Left hindlimb (tissue), 1 donor: ENCODE measurements around the gene YIPF1.

Experiments
- DNase-seq: peaks from one replicate; pipeline ENCODE4 v3.0.0-alpha.2; 2018

Gene YIPF1

DNA sequence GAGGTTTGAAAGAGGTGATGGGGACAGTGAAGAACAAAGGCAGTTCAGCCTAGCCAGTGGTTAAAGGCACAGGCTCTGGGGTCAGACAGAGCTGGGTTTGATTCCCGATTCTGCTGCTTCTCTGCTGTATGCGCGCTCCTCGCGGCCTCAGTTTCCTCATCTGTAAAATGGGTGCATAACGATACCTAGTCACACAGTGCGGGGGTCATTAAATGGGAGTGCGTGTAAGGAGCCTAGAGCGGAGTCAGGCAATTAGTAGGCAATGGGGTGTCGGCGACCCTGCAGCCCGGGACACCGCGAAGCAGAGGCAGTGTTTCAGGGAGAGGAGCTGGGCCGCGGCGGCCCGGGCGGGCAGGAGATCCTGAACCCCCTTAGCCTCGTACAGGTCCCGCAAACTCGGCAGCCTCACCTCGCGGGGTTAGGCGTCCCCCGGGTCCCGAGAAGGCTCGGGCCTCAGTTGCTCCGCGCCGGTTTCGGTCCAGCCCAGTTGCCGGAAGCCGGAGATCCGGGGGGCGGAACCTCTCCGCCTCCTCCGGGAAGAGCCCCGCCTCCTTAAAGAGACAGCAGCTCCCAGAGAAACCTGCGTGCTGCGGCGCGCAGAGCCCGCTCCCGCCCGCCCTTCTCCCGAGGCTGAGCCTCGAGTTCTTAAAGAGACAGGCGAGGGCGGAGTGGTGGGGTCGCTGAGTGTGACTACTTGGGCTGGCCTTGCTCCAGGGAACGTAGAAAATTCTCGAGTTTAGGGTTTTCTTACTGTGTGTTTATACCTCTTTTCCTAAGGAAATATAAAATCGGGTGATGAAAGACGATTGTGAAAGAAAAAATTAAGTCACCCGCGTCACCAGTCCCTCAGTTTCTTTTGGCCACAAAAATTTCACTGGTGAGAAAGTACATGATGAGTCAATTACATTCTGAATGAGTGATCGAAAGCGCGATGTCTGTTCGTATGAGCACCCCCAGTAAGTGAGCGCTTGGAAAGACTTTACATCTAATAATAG lies at the start of gene YIPF1:
Gene YIPF1 (minus strand): TSS at position 494 of the 995 bp plus-strand sequence. CDS start 860 bp downstream, outside the sequence.
- peak; percentile 93 for DNase-seq

DNA sequence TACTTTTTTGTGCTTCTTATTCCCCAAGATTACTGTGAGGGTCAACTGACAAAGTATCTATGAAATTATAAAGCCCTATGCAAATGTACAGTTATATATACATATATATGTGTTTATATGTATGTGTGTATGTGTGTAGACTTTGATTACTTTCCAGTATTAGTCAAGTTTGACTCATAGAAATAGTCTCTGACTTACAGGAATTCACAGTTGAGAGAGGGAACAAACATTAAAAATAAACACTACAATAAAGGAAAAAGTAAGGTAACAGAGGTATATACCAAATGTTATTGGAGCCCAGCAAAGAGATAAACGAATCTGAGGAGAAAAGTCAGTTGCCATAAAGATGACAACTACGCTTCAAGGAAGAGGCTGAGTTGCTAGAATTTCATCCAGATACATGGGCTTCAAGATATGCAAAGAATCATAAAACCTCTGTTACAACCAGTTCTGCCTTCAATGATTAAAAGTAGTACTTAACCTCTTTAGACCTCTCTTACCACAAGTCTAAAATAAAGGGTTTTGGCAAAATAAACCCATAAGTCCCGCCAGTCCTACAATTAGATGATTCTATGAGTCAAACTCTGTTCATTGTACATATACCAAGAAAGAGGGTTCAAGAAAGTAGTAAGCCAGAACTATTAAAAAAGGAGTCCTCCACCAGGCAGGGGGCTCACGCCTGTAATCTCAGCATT lies 48.7 kb upstream of the YIPF1 start:
- DNase-seq = no peak

DNA sequence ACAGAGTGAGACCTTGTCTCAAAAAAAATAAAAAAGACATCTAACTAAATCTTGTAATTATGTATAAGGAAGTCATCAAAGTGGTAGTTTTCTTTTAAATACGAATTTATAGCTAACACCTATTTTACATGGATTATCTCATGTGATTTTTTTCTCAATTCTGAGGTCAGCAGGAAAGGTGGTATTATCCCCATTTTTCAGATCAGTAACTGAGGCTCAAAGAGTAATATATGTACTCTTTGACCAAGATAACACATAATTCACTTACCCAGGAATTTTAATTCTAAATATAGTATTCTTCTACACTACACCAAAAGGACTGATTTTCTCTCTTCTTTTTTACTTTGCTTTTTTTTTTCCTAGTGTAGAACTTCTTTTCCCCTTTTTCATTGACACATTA lies 46.8 kb upstream of the YIPF1 start:
- DNase-seq = no peak

DNA sequence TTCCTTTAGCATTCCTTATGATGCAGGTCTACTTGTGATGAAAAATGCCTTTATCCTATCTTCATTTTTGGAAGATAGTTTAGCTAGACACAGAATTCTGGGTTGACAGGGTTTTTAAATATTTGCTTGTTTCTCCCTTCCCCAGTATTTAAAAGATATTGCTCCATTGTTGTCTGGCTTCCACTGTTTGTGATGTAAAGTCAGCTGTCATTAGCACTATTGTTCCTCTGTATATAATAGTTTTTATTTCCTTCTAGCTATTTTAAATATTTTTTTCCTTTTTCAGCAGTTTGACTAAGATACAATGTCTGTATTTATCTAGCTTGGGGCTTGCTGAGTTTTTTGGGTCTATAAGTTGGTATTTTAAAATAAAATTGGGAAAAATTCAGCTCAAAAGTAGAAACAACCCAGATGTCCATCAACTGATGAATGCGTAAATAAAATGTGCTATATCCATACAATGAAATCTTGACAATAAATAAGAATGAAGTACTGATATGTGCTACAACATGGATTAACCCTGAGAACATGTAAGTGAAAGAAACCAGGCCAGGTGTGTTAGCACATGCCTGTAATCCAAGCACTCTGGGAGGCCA lies 44.7 kb upstream of the YIPF1 start:
- no peak for DNase-seq

DNA sequence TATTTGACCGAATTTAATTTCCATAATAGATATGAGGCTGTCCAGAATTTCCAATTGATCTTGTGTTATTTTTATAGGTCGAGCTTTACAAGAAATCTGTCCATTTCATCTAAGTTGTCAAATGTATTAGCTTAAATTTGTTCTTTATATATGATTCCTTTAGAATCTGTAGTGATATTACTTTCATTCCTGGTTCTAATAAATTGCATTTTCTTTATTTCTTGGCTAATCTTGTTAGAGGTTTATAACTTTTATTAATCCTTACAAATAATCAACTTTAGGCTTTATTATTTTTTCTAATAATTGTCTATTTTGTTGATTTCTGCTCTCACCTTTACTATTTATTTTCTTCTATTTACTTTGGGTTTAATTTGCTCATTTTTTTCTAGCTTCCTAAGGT lies 41.9 kb upstream of the YIPF1 start:
- DNase-seq = no peak

DNA sequence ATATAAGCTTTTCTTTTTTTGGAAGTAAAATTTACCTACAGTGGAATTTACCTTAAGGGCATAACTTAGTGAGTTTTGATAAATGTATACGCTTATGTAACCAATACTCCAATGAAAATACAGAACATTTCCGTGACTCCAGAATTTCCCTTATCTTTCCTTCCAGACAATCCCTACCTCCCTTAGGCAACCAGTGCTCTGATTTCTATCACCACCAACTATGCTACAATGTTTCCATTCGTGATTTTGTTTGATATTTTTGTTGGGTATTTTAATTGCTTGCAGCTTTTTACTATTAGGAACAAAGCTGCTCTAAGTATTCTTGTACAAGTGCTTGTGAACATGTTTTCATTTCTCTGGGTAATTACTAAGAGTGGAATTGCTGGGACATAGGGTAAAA lies 41.3 kb upstream of the YIPF1 start:
- no peak for DNase-seq

DNA sequence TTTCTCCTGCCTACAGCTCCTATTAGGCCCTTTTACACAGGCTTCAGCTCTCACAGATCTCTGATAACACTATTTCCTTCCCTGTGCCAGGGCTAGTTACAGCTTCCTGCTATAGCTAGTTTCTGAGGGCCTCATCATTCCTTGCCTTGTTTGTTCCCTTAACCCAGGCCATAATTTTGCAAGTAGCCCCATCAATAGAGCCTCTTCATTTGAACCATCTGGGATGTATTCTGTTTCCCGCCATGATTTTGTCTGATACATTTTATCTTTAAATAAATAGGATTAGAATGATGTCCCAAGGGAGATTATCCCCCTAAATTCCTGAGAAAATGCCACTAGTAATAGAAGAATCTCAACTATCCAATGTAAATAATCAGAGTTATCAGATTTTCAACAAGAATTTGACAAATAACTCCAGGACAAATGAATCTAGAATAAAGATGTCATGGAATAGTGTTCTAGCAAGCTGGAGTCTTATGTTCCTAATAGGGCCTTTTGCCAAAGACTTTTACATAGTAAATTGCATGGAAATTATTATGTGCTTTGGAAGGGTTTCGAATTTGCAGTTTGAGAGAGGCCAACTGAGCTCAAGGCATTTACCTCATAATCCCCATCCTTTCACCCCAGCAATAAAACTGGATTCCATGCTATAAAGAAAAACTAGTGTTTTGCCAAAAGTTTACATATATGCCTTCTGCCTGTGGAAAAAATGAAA lies 39.8 kb upstream of the YIPF1 start:
- no peak for DNase-seq

DNA sequence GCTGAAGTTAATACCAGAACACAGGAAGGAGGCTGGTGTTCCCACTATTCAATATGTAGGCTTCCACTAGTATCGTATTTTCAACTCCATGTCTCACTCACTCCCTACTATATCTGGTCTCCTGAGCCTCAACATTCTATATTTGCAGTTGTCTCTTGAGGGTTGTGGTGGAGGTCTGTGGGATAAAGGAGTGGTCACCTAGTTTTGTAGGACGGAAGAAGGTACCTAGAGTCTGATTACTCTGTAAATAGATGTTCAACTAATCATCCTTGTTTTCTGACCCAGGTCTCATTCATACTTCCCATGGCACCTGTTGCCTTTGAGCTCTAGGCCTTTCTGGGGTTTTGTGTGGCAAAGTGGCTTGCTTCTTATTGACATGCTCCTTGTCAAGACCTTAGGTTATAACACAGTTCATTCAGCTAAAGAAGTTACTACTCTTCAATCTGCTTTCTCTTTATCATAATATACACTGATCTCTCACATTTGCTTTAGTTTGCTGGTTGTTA lies 37.8 kb upstream of the YIPF1 start:
- no peak for DNase-seq

DNA sequence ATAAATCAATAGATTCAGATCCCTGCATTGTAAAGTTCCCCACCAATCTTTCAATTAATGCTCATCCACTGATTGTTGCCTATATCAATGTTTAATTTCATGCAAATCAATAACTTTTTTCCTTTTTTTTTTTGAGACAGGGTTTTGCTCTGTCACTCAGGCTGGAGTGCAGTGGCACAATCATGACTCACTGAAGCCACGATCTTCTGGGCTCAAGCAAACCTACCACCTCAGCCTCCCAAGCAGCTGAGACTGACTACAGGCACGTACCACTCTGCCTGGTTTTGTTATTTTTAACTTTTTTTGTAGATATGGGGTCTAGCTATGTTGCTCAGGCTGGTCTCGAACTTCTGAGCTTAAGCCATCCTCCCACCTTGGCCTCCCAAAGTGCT lies 30.1 kb upstream of the YIPF1 start:
- DNase-seq = no peak

DNA sequence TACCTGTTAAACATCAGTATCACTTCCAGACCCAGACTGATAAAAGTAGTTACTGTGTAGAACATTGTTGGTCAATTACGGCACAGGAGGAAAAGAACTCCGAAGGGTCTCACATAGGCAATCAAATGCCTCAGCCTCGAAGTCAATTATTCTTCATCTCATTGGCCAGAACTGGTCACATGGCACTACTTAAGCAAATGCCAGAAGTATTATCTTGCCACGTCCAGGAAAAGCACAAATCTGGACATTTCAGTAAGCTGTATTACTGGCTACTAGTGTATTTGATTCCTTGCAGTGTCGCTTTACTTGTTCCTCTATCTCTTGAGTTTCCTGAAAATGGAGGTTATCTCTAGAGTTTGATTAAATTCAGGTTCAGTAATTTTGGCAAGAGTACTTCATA lies 28.7 kb upstream of the YIPF1 start:
- DNase-seq = no peak

DNA sequence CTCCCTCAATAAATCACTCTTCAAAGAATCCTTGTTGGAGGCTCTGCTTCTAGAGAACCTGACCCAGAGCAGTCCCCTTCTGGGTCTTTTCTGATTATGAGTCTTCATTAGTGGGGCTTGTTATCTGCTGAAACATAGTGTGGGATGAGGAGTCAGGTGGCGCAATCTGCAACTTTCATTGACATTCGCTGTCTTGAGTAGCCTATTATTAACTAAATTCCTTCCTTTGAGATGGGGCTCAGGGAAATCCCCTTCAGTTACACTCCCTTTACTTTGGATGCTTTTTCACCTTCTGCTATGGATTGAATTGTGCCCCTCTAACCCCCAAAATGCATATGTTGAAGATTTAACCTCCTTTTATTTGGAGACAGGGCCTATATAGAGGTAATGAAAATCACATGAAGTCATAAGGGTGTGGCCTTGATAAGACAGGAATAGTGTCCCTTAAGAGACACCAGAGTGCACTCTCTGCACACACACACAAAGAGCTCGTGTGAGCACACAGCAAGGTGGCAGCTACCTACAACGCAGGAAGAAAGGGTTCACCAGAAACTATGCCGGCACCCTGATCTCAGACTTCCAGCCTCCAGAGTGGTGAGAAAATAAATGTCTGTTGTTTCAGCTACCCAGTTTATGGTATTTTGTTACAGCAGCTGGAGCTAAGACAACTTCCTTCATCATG lies 23.9 kb upstream of the YIPF1 start:
- DNase-seq = no peak

DNA sequence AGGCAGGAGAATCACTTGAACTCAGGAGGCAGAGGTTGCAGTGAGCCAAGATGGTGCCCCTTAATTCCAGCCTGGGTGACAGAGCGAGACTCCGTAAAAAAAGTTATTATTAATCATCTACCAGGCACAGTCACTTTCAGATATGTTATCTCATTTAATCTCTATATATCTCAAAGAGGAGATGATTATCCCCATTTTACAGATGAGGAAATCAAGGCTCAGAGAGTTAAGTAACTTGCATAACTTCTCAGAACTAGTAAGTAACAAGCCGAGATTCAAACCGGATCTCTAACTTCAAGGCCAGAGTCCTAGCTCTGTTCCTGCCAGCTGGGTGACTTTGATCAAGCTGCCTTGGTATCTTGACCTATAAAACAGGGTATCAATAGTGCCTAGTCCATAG lies 21.8 kb upstream of the YIPF1 start:
- no peak for DNase-seq

DNA sequence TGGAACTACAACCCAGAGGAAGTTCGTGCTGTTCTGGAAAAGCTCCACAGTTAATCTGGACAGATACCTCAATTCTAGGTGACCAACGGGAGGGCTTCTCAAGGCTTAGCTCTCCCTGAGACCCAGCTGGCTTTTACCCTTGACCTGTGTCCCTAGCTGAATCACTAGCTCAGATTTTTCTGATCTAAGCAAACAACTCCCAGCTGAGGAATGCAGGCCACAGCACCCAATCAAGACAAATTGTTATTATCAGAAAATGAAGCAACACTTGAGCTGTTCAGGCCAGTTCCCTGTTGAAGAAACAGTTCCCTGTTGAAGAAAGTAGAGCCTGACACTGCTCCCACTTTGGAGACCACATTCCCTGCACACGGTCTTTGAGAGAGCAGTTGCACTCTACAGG lies 20.3 kb upstream of the YIPF1 start:
- DNase-seq = no peak

DNA sequence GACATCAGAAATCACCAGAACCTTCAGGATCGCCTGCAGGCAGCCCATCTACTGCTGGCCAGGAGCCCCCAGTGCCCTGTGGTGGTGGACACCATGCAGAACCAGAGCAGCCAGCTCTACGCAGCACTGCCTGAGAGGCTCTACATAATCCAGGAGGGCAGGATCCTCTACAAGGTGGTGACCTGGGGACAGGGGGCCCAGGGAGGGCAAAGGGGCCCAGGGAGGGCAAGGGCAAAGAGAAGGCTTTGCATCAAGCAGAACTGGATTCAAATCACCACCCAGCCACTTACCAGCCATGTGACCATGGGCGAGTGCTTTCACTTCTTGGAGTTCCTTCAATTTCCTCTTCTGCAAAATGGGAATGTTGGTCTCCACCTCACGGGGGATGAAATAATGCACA lies 16.5 kb upstream of the YIPF1 start:
- no peak for DNase-seq

DNA sequence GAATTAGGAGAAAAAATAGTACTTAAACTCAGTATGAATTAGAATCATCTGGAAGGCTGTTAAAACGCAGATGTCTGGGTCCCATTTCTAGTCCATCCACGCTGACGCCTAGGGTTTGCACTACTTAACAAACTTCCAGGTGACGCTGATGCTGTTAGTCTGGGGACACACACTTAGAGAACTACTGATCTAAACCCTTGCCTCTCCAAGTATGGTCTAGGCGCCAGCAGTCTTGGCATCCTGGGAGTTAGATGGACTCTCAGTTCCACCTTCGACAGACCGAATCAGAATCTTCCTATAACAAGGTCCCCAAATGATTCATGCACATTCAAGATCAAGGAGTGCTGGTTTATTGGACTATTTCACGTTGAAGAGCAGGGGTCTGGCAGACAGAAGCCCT lies 15.9 kb upstream of the YIPF1 start:
- no peak for DNase-seq

DNA sequence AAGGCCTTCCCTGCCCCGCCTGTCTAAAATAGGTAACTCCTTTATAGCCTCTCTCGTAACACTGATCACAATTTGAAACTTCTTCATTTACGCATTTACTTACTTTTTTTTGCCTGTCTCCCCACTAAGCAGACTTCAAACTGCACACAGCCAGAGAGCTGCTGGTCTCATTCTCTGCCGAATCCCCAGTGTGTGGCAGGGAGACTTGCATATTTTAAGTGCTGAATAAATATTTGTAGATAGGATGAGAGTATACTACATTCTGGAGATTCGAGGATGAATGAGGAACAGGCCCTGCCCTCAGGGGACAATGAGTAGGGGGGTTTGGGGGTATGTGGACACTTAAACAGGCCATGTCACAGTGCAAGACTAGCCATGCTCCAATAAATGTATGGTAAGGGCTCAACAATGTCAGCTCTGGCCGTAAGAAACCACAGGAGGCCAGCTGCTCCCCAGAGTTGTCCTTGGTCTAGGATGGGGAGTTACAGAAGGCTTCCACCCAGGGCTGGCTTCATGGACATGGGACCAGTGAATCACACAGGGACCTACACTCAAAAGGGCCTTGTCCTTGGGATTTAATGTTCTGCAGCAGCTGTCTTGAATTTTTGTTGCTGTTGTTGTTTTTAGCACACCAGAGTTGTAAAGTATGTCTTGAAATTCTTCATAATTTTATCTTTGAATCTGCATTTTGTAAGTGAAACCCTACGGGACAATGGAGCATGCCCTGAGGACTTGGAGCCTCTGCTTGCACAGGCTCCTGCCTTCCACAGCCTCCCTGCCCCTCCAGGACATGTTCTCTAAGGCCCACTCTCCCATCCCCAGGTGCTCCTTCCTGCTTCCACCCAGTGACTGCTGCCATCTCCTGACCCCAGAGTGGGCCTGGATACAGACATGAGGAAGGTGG lies 12.9 kb upstream of the YIPF1 start:
- DNase-seq = no peak

DNA sequence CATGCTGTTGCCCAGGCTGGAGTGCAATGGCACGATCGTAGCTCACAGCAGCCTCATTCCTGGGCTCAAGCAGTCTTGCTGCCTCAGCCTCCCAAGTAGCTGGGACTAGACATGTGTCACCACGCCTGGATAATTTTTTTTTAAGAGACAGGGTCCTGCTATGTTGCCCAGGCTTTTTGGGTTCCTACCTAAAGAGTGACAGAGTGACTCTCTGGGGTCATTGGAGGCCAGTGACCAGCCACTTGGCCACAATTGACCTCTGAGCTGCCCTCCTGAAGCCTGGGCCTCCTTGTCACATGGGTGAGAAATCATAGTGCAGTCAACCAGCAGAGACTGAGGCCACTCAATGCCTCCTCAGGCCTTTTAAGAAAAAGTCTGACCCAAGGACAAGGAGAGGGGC lies 10.1 kb upstream of the YIPF1 start:
- DNase-seq = no peak

DNA sequence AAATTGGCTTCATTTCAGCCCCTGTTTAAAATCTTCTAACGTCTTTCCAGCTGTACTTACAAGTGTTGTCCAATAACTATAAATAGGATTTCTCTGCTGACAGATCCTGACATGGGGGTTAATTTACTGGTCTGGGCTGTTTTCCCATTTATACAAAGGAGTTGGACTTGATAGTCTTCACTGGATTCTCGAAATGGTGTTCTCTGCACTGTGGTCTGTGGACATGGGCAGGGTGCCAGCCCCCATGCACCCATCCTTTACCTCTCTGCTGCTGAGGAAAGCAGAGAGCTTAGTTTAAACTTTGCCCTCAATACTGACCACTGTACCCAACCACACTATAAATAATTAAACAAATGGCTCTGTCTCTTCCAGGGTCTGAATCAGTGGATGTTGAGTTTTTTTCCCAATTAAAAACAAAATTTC lies 9.6 kb upstream of the YIPF1 start:
- peak; percentile 54 for DNase-seq

DNA sequence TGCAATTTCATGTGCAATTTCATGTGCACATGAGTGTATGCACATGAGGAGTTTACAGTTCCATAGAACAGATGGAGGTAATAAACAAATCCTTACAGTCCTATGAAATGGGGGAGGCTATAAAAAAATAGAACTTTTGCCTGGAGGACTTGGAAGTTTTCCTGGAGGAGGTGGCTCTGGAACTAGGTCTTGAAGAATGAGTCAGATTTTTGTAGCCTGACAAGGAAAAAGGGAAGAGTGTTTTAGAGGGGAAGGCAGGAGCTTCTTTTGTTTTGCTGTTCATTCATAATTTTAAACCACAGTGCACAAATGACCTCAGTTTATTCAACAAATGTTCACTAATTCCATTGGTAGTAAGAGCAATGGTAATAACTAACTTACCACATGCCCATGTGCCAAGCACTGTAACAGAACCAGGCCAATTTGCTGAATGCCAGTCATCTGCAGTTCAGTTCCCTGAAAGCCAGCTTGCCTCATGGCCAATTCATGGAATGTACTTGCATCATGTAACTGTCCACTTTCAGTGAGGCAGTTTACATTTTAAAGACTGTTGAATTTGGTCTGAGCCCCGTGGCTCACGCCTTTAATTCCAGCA lies 7.1 kb upstream of the YIPF1 start:
- no peak for DNase-seq

DNA sequence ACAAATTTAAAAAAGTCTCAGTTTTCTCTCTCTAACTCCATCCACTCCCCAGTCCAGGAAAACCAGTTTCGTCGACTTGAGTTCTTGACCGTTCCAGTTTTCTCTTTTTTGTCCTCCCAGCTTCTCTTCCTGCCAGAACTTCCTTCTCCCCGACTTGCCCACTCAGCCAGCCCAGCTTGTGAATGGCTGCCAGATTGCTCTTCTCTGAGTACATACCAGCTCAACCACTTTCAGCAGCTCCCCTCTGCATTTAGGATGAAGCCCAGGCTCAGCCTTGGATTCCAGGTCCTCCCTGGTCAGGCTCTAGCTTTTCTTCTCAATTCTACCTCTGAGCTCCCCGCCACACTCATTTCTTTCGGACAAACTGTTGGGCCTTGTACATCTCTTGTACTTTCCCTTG lies 5.8 kb upstream of the YIPF1 start:
- DNase-seq = no peak

DNA sequence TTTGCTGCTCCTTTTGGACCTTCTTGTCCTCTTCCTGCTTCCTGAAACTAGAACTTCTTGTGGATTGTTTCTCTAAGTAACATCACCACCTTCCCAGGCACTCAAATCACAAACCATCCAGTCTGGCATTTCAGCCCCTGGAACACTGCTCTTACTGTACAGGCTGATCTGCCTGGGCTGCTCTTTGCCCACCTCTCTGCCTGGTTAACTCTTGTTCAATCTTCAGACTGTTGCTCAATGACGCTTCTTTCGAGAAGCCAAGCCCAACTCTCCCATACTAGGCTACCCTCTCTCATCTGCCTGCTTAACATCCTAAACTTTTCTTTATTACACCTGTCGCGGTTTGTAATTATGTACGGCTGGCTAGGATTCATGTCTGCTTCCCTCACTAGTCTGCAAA lies 5.0 kb upstream of the YIPF1 start:
- no peak for DNase-seq
